ENCODE measurements around the gene SQSTM1.

DNA sequence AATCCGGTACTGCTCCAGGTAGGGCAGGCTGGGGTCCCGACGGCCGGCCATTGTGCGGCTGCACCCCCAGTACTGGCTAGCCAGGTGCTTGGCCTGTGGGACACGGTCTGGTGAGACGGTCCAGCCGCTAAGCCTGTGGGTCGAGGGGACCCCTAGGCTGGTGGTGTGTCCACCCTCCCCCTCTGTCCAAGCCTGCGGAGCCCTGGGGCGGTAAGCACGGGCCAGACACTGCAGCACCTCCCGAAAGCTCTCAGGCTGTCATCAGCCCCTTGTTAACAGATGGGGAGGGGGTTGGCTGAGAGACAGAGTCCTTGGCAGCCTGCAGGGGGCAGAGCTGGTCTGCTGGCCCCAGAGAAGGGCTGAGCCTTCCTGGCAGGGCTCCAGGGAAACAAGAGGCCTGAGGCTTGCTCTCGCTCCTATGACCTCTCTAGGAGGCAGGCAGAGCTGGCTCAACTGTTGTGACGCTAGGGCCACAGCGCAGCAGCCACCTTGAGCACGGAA lies 49.7 kb downstream of the SQSTM1 start:
- TF ChIP-seq, protein P1, sequence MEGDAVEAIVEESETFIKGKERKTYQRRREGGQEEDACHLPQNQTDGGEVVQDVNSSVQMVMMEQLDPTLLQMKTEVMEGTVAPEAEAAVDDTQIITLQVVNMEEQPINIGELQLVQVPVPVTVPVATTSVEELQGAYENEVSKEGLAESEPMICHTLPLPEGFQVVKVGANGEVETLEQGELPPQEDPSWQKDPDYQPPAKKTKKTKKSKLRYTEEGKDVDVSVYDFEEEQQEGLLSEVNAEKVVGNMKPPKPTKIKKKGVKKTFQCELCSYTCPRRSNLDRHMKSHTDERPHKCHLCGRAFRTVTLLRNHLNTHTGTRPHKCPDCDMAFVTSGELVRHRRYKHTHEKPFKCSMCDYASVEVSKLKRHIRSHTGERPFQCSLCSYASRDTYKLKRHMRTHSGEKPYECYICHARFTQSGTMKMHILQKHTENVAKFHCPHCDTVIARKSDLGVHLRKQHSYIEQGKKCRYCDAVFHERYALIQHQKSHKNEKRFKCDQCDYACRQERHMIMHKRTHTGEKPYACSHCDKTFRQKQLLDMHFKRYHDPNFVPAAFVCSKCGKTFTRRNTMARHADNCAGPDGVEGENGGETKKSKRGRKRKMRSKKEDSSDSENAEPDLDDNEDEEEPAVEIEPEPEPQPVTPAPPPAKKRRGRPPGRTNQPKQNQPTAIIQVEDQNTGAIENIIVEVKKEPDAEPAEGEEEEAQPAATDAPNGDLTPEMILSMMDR (IDR thresholded peaks at IDR 0.05; ENCODE audit: insufficient read depth, low read length, poor library complexity, severe bottlenecking): no peak
- TF ChIP-seq EZH2phosphoT487 (conservative IDR thresholded peaks at IDR 0.05; ENCODE audit: low read length): no peak
